OCI-M1 (cell line): ENCODE results near the gene KRTAP12-4.
"Not testable (repeated sequence)": the region's sequence is repeated elsewhere in the genome, so short reads cannot be mapped to it uniquely, and the experiment has no call there.

Experiments used
- DNase-seq: peaks from one replicate; lab custom pipeline; 2025; lab: John Stamatoyannopoulos, UW

KRTAP12-4 gene

DNA sequence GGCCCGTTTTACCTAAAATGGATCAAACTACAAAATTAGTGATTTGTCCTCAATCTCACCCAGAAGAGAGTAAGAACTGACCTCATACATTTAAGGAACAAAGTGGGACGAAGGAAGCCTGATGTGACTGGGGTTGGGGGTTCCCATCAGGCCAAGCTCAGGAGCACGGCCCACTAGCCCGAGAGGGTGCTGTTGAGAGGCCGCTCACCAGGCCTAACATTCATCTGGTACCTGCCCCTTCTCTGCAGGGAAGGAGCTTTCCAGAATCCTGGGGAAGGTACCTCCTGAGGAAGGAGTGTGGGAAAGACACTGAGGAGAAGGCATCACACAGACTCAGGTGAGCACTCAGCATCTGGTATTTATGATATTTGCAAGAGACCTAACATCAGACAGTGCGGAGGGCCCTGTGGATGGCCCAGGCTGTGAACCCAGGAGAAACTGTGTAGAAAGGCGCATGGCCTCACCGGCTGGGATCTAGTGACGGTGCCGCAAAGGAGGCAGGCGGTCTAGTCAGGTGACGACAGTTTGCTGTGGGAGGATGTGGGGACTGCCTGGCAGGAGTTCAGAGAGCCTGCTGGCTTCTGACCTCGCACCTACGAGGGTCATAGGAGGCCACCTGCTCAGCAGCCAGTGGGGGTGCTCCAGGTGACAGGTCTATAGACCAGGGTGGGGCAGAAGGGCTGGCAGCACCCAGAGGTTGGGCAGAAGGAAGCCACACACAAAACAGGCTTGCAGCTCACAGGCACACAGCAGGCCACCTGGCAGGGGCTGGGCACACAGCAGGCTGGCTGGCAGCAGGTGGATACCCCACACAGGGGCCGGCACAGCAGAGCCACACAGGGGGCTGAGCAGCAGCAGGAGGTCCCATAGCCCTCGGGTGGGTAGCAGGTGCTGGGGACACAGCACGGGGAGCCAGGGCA is 543 bp downstream of the KRTAP12-4 start:
- DNase-seq, result no peak

GRCh38 chr21:44653123-44653522 is 1.3 kb downstream of the KRTAP12-4 start:
- DNase-seq, result no peak

GRCh38 chr21:44650973-44651675 is 3.3 kb downstream of the KRTAP12-4 start:
- DNase-seq, result no peak

- DNase-seq, result no peak
These were observed 4.0 kb downstream of the KRTAP12-4 start for GRCh38 chr21:44650265-44650972.

DNA sequence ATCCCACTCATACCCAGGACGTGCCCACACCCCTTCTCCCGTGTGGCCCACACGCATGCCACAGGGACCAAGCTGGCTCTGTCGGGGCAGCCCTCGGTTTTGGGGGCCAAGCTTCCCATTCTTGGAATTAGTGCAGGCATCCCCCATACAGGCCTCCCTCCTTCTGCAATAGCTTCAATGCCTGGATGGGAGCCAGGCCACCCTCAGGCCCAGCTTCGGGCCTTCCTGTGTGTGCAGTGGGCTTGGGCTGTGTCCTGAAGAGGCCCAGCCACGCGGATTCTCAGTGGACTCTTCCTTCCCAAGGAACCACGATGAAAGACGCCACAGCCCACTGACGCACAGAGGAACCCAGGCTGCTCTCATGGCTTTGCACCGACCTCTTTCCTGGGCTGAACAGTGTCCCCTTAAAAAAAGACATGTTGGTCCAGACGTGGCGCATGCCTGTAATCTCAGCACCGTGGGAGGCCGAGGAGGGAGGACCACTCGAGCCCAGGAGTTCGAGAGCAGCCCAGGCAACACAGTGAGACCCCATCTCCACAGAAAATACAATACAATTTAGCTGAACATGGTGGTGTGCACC is 4.8 kb downstream of the KRTAP12-4 start:
- DNase-seq, result no peak

- DNase-seq, result no peak
These were observed 5.7 kb downstream of the KRTAP12-4 start for GRCh38 chr21:44648557-44649311.

- DNase-seq, result no peak
These were observed 7.3 kb downstream of the KRTAP12-4 start for GRCh38 chr21:44647222-44647552.

GRCh38 chr21:44646366-44647221 is 7.9 kb downstream of the KRTAP12-4 start, which contains the start of gene KRTAP10-11:
Gene KRTAP10-11, plus strand, starts transcription at chr21:44646414. Its CDS starts 45 bp downstream, at chr21:44646459.
- DNase-seq, result not testable (repeated sequence)

GRCh38 chr21:44644878-44645277 is 9.6 kb downstream of the KRTAP12-4 start:
- DNase-seq, result no peak

- DNase-seq, result no peak
These were observed 10.6 kb downstream of the KRTAP12-4 start for GRCh38 chr21:44643741-44644310.

DNA sequence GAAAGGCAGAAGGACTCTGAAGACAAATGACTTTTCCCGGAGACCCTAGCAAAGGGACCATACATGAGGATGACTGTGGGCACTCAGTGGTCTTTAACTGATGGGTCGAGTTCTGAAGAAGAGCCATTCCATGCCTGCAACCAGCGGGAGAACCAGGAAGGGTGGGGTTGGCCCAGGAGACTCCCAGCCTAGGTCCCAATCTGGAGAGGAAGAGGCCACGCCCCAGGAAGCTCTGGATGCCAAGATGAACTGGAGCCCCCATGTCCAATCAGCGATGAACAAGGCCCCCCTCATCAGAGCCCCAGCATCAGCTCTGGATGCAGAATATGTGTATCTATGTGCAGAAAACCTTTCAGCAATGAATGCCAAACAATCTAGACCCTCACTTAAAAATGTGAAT is 13.7 kb downstream of the KRTAP12-4 start:
- DNase-seq, result no peak

DNA sequence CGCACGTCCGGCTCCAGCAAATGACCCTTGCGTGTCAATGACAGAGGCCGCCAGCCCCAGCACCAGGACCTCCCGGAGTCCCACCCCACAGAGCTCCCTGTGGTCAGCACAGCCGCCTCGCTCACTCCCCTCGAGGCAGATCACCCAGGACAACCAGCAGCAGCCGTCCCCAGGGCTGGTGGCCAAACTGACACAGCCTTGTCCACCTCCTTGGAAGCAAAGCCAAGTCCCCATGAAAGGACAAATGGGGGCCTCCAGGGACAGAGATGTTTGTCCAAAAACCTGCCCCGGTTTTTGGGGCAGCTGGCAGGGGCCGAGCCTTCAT is 15.2 kb downstream of the KRTAP12-4 start:
- DNase-seq, result no peak

DNA sequence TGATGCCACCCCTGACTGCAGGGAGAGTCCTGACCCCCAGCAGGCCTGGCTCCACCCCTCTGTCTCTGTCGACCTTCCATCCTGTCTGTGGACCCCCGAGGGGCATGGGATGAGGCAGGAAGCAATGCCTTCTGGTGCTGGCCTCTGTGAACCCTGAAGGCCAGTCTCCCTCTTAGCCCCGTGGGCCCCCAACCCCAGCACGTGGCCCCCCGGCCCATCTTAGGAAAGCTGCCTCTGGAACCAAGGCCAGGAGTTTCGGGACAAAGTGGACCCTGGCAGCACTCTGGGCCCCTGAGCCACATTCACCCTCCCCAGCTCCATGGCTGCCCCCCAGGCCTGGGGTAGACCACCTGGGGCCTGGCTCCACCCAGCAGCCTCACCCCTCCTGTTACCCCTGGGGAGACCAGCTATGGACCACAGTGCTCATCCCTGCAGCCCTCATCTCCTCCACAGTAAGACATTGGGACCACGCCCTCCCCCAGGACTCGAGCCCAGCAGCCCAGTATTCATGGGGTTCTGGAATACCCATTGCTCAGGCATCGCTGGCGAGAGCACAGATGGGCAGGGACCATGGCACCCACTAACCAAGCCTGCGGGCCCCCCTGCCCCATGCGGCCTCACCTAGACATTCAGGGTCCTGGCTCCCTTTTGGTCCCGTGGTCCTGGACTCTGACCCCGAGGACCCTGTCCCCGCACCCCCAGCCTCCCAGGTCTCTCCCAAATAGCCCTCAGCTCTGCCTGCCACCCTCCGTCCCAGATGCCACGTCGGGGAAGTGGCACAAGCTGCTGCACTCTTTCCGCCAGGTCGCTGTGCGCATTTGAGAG is 15.7 kb downstream of the KRTAP12-4 start:
- DNase-seq, result not testable (repeated sequence)

DNA sequence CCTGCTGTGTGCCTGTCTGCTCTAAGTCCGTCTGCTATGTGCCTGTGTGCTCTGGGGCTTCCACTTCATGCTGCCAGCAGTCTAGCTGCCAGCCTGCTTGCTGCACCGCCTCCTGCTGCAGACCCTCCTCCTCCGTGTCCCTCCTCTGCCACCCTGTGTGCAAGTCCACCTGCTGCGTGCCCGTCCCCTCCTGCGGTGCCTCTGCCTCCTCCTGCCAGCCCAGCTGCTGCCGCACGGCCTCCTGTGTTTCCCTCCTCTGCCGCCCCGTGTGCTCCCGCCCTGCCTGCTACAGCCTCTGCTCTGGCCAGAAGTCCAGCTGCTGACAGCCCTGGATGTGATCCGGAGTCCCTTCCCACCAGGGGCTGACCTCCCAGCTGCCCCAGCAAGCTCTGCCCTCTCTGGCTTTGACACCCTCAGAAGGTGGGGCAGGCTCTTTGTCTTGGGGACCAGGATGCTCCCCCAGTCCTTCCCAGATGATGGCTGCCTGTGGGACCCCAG is 16.6 kb downstream of the KRTAP12-4 start:
- not testable (repeated sequence) for DNase-seq

- DNase-seq, result no peak
These were observed 17.2 kb downstream of the KRTAP12-4 start, which contains the start of gene KRTAP10-10 for GRCh38 chr21:44637018-44637850. Gene KRTAP10-10, plus strand, starts transcription at chr21:44637356. Its CDS starts 62 bp downstream, at chr21:44637418.

DNA sequence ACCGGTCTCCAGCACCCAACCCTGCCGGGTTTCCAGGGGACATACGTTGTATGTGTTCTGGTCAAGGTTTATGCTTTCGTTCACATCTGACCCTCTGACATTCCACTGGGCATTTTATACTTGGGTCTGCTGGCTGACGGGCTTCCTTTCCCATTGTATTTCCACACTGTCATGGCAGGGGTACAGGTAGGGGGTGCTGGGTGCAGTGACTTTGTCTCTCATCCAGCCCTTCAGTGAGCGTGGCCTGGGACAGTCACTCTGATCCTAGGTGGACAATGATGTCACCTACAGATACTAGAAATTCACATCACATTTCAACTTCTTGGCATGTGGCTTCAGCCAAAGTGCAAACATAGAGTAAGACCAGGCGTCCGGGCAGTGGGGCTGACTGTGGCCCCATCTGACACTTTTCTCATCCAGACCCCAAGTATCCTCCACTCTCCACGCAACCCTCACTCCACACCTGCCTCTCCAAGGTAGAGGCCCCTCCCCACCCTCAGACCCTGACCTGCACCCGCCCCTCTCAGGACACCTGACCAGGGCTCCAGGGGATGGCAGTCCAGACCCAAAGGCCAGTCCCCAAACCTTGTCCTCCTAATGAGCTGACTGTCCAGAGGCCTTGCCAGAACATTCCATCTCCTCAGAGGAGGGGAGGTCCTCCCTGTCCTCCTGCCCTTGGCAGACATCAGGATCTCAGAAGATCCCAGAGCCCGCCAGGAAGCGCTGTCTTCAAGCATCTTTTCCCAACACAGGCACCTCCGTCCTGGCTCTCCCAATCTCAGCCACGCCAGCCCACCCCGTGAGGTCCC is 18.0 kb downstream of the KRTAP12-4 start:
- DNase-seq, result no peak

DNA sequence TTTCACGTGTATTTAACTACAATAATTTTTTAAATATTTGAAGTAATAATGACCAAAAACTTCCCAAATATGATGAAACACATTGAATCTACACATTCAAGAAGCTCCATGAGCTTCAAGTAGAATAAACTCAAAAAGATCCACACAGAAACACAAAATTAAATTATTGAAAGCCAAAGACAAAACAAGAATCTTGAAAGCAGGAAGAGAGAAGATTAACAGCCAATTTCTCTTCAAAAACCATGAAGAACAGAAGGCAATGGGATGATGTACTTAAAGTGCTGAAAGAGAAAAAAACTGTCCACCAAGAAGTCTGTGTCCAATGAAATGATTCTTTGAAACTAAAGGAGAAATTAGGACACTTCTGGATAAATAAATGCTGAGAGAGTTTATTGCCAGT is 22.4 kb downstream of the KRTAP12-4 start:
- no peak for DNase-seq
